B cell (primary cell): ENCODE results near the gene GAK. TPM values are rescaled to one million over a fixed set of nuclear protein-coding genes. Genes with fewer than 3 reads are reported as not detected.

ENCODE experiments used
- ATAC-seq: fragments of 200-7000 bp; cut with Tn5 transposase; one replicate; pipeline ENCODE4 v1.10.0; 2021; ENCODE audit warnings: low read depth, mild to moderate bottlenecking, moderate number of reproducible peaks, moderate library complexity
- CTCF ChIA-PET: fragments of 350-600 bp; sonication (Branson Sonifier 250); formaldehyde crosslinking; loops from one replicate; lab custom pipeline; 2021; ENCODE audit warnings: antibody characterized with exemption, inconsistent platforms; lab: Charles Lee
- POLR2A ChIA-PET: fragments of 350-600 bp; sonication (Branson Sonifier 250); formaldehyde crosslinking; loops from one replicate; lab custom pipeline; 2021; ENCODE audit warnings: antibody characterized with exemption; lab: Charles Lee
- DNase-seq: peaks from one replicate; pipeline ENCODE4 v3.0.0; 2013
- H2AFZ ChIP-seq: 2 replicates; pipeline ENCODE4 v1.6.1; 2012; ENCODE audit warnings: mild to moderate bottlenecking, low read depth, low read length; ENCODE audit not compliant: insufficient read depth, poor library complexity, severe bottlenecking
- H3K27ac ChIP-seq, 2 donors: 1 replicate in 1 of 2; 2 replicates in 1 of 2; pipeline ENCODE4 v1.5.1; 2012 to 2013; ENCODE audit warnings: low read length in 2 of 2, mild to moderate bottlenecking in 2 of 2, moderate library complexity in 1 of 2
- H3K27me3 ChIP-seq, 4 experiments: fragments of 200-600 bp in 1 of 4; sonication (generic) in 1 of 4; replicated peaks in 1 of 4; 1 replicate in 2 of 4; 2 replicates in 2 of 4; pipeline versions ENCODE4 v1.6.1 to v1.7.0; 2013 to 2016; ENCODE audit warnings: low read length in 3 of 4, mild to moderate bottlenecking in 2 of 4, mixed read lengths in 1 of 4, moderate library complexity in 1 of 4; ENCODE audit not compliant: insufficient read depth in 4 of 4, control insufficient read depth in 3 of 4; ENCODE audit errors: control extremely low read depth in 1 of 4
- H3K36me3 ChIP-seq, 2 experiments: replicated peaks in 1 of 2; 1 replicate in 1 of 2; 2 replicates in 1 of 2; pipeline versions ENCODE4 v1.6.1 to v1.7.1; 2013; ENCODE audit warnings: low read length in 1 of 2; ENCODE audit not compliant: insufficient read depth in 2 of 2, control insufficient read depth in 1 of 2; ENCODE audit errors: control extremely low read depth in 1 of 2, extremely low read depth in 1 of 2
- H3K4me1 ChIP-seq, 2 donors: fragments of 200-600 bp in 1 of 2; sonication (generic) in 1 of 2; 1 replicate in 1 of 2; 2 replicates in 1 of 2; pipeline versions ENCODE4 v1.5.1 to v1.6.1; 2013 to 2017; ENCODE audit warnings: low read length in 2 of 2; ENCODE audit not compliant: control insufficient read depth in 2 of 2, insufficient read depth in 2 of 2
- H3K4me2 ChIP-seq: replicated peaks from 2 replicates; pipeline ENCODE3; 2012; ENCODE audit warnings: mild to moderate bottlenecking, low read depth, low read length; ENCODE audit not compliant: poor library complexity, severe bottlenecking
- H3K4me3 ChIP-seq, 5 experiments: fragments of 200-600 bp in 1 of 5; sonication (generic) in 1 of 5; 1 replicate in 3 of 5; 2 replicates in 2 of 5; pipeline versions ENCODE4 v1.5.1 to v1.7.0; 2011 to 2016; ENCODE audit warnings: low read length in 4 of 5, mild to moderate bottlenecking in 4 of 5, low read depth in 2 of 5, control low read depth in 1 of 5, moderate library complexity in 1 of 5; ENCODE audit not compliant: insufficient read depth in 1 of 5; ENCODE audit errors: control extremely low read depth in 1 of 5, extremely low read depth in 1 of 5
- H3K79me2 ChIP-seq: fragments of 200-600 bp; sonication (generic); one replicate; pipeline ENCODE4 v1.6.0; 2016; ENCODE audit warnings: low read length; ENCODE audit not compliant: control insufficient read depth, insufficient read depth
- H3K9ac ChIP-seq: fragments of 200-600 bp; sonication (generic); 2 replicates; pipeline ENCODE4 v1.6.1; 2017; ENCODE audit warnings: mild to moderate bottlenecking, low read length, moderate library complexity
- H3K9me3 ChIP-seq, 3 donors: one replicate each; pipeline versions ENCODE4 v1.6.1 to v1.7.1; 2013; ENCODE audit warnings: low read length in 2 of 3; ENCODE audit not compliant: control insufficient read depth in 2 of 3, insufficient read depth in 1 of 3; ENCODE audit errors: control extremely low read depth in 1 of 3
- H4K20me1 ChIP-seq: 2 replicates; pipeline ENCODE4 v1.6.0; 2012; ENCODE audit warnings: mild to moderate bottlenecking, low read length; ENCODE audit not compliant: insufficient read depth, control insufficient read depth, poor library complexity, severe bottlenecking
- H3K27ac Mint-ChIP-seq: one replicate; pipeline ENCODE4 v1.8.0; 2021; ENCODE audit warnings: mixed read lengths
- H3K27me3 Mint-ChIP-seq: one replicate; pipeline ENCODE4 v1.8.0; 2021; ENCODE audit warnings: mixed read lengths
- H3K4me1 Mint-ChIP-seq: one replicate; pipeline ENCODE4 v1.8.0; 2021; ENCODE audit warnings: mixed read lengths
- H3K4me3 Mint-ChIP-seq: one replicate; pipeline ENCODE4 v1.8.0; 2021; ENCODE audit warnings: mixed read lengths
- H3K9me3 Mint-ChIP-seq: one replicate; pipeline ENCODE4 v1.8.0; 2022; ENCODE audit warnings: mixed read lengths; ENCODE audit not compliant: insufficient read depth
- EZH2 ChIP-seq: IDR thresholded peaks from 2 replicates; pipeline ENCODE4 v1.6.1; 2012; ENCODE audit warnings: borderline replicate concordance, low read depth, mild to moderate bottlenecking, moderate library complexity, low read length; ENCODE audit not compliant: insufficient read depth, poor library complexity, severe bottlenecking
- WGBS: methylation state at CpG from one replicate; pipeline ENCODE4 v1.1.5; 2013; ENCODE audit warnings: missing lambda C conversion rate; ENCODE audit not compliant: insufficient coverage; 5-methylcytosine and 5-hydroxymethylcytosine counted together
- intact Hi-C: fragments of 100-400 bp; cut with micrococcal nuclease; formaldehyde crosslinking; loops from one replicate; pipeline ENCODE4 v1.10.0; 2022
- polyA plus RNA-seq: library from polyadenylated mRNA; depleted of rRNA; stranded (reverse); fragments of >200 nt; gene quantifications from 2 replicates; pipeline ENCODE4 v1.2.3, GENCODE V29; 2012
- total RNA-seq, 2 donors: library from RNA; stranded (reverse); fragments of 120-200 nt in 1 of 2; gene quantifications; 1 replicate in 1 of 2; 2 replicates in 1 of 2; pipeline versions ENCODE4 v1.2.3 to v1.2.4, GENCODE V29; 2013 to 2022
- TF ChIP-seq, protein P1 (sequence below): fragments of 200-600 bp; IDR thresholded peaks from one replicate; pipeline ENCODE4 v1.8.0; 2022; ENCODE audit warnings: antibody characterized with exemption, mild to moderate bottlenecking

The GAK gene
- total and polyA plus RNA-seq, 2 donors (not counting 1 experiment from before 2014, with no cell fraction given) = 113 to 283 TPM

DNA sequence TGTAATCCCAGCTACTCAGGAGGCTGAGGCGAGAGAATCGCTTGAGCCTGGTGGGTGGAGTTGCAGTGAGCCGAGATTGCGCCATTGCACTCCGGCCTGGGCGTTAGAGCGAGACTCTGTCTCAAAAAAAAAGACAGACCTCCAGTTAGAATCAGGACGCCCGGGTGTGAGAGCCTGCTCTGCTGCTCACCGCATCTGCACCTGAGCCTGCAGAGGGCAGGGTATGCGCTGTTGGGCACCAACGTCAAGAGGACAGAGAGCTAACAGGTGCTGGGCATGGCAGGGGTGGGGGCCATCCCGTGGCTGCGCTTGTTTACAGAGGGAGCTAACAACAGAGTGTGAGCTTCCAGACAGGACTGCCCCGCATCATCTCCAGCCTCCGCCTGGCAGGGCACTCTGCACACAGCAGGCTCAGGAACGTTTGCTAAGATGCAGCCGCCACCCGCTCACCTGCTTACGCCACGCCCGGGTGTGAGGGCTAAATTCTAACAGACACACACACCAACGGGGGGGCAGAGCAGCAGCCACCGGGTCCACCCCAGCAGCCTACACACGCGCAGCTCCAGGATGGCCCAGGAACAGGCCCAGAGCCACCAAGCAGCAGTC is 56.2 kb downstream of the GAK start:
- H3K27me3 ChIP-seq = no peaks in the 10 kb centered on the region
- intact Hi-C loops = loop anchor here (1.0 kb wide), 1 partner anchor 111 kb away; the partner anchor contains the start of gene IDUA
- H3K4me1 Mint-ChIP-seq = no peaks in the 10 kb centered on the region
- H3K9ac ChIP-seq = no peak overlapping the region
- ChIA-PET POLR2A (no interaction called here), CTCF (interaction anchor here (1.6 kb wide), 1 partner anchor 111 kb away, joined by 5 read pairs; the partner anchor contains the start of gene IDUA)
- no peaks in the 10 kb centered on the region for H3K9me3 ChIP-seq
- no peak overlapping the region for H2AFZ ChIP-seq
- peaks cover 5% of the 10 kb centered on the region for H4K20me1 ChIP-seq
- no peaks in the 10 kb centered on the region for H3K79me2 ChIP-seq
- no peak for TF ChIP-seq EZH2
- TF ChIP-seq, protein P1, sequence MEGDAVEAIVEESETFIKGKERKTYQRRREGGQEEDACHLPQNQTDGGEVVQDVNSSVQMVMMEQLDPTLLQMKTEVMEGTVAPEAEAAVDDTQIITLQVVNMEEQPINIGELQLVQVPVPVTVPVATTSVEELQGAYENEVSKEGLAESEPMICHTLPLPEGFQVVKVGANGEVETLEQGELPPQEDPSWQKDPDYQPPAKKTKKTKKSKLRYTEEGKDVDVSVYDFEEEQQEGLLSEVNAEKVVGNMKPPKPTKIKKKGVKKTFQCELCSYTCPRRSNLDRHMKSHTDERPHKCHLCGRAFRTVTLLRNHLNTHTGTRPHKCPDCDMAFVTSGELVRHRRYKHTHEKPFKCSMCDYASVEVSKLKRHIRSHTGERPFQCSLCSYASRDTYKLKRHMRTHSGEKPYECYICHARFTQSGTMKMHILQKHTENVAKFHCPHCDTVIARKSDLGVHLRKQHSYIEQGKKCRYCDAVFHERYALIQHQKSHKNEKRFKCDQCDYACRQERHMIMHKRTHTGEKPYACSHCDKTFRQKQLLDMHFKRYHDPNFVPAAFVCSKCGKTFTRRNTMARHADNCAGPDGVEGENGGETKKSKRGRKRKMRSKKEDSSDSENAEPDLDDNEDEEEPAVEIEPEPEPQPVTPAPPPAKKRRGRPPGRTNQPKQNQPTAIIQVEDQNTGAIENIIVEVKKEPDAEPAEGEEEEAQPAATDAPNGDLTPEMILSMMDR = no peak
- H3K4me1 ChIP-seq = no peaks in the 10 kb centered on the region
- no peak overlapping the region for H3K4me3 Mint-ChIP-seq
- H3K9me3 Mint-ChIP-seq = no peaks in the 10 kb centered on the region
- DNase-seq = no peak
- 97% methylated on average over 26 of the region's 26 CpGs for WGBS
- no peak overlapping the region for H3K27ac Mint-ChIP-seq
- H3K4me3 ChIP-seq = no peak overlapping the region
- H3K4me2 ChIP-seq = no peak overlapping the region
- ATAC-seq = no peak
- peaks cover 11 to 78% of the 10 kb centered on the region in 2 experiments for H3K36me3 ChIP-seq
- H3K27me3 Mint-ChIP-seq = no peaks in the 10 kb centered on the region
- H3K27ac ChIP-seq = no peak overlapping the region
